GM23248 (cell line): ENCODE data around the gene SNX4. TPM values are rescaled to one million over a fixed set of nuclear protein-coding genes. Genes with fewer than 3 reads are reported as not detected.
A peak's percentile ranks its signal among the peaks of the same experiment; 100 is the strongest.

Source experiments
- DNase-seq: peaks from one replicate; pipeline ENCODE4 v3.0.0-alpha.2; 2015
- H2AFZ ChIP-seq: fragments of 200-600 bp; sonication (generic); 2 replicates; pipeline ENCODE4 v1.6.1; 2016; ENCODE audit warnings: antibody characterized with exemption
- H3F3A ChIP-seq: fragments of 200-600 bp; sonication (generic); 2 replicates; pipeline ENCODE4 v1.6.1; 2016; ENCODE audit warnings: mild to moderate bottlenecking, antibody characterized with exemption, mixed run types; ENCODE audit not compliant: insufficient read depth
- H3K27ac ChIP-seq: fragments of 200-600 bp; sonication (generic); 2 replicates; pipeline ENCODE4 v1.5.1; 2016; ENCODE audit warnings: mild to moderate bottlenecking
- H3K27me3 ChIP-seq: fragments of 200-600 bp; sonication (generic); replicated peaks from 2 replicates; pipeline ENCODE4 v1.6.1; 2016; ENCODE audit warnings: mild to moderate bottlenecking; ENCODE audit not compliant: insufficient read depth
- H3K36me3 ChIP-seq: fragments of 200-600 bp; sonication (generic); 2 replicates; pipeline ENCODE4 v1.6.1; 2016; ENCODE audit warnings: low read depth, mild to moderate bottlenecking
- H3K4me1 ChIP-seq: fragments of 200-600 bp; sonication (generic); 2 replicates; pipeline ENCODE4 v1.6.1; 2016; ENCODE audit warnings: mild to moderate bottlenecking; ENCODE audit not compliant: insufficient read depth
- H3K4me2 ChIP-seq: fragments of 200-600 bp; sonication (generic); one replicate; pipeline ENCODE4 v1.6.1; 2016; ENCODE audit warnings: mild to moderate bottlenecking; ENCODE audit not compliant: unreplicated experiment
- H3K4me3 ChIP-seq: fragments of 200-600 bp; sonication (generic); 2 replicates; pipeline ENCODE4 v1.5.1; 2016; ENCODE audit warnings: mild to moderate bottlenecking
- H3K79me2 ChIP-seq: fragments of 200-600 bp; sonication (generic); 2 replicates; pipeline ENCODE4 v1.6.1; 2016; ENCODE audit warnings: mild to moderate bottlenecking; ENCODE audit not compliant: insufficient read depth
- H3K9ac ChIP-seq: fragments of 200-600 bp; sonication (generic); 2 replicates; pipeline ENCODE4 v1.6.1; 2016; ENCODE audit warnings: mild to moderate bottlenecking
- H3K9me2 ChIP-seq: fragments of 200-600 bp; sonication (generic); 2 replicates; pipeline ENCODE4 v1.6.1; 2016; ENCODE audit warnings: mixed run types, mild to moderate bottlenecking, moderate library complexity; ENCODE audit not compliant: insufficient read depth
- H3K9me3 ChIP-seq: fragments of 200-600 bp; sonication (generic); one replicate; pipeline ENCODE4 v1.6.1; 2017; ENCODE audit warnings: low read depth
- H4K20me1 ChIP-seq: fragments of 200-600 bp; sonication (generic); 2 replicates; pipeline ENCODE4 v1.6.0; 2016; ENCODE audit not compliant: insufficient read depth
- EZH2 ChIP-seq: fragments of 200-600 bp; sonication (generic); IDR thresholded peaks from 2 replicates; pipeline ENCODE4 v1.6.1; 2018; ENCODE audit warnings: antibody characterized with exemption, mild to moderate bottlenecking; ENCODE audit not compliant: insufficient read depth, poor library complexity, severe bottlenecking
- EZH2phosphoT487 ChIP-seq: fragments of 200-600 bp; sonication (generic); IDR thresholded peaks from 2 replicates; pipeline ENCODE4 v1.6.1; 2018; ENCODE audit warnings: antibody characterized with exemption, moderate library complexity, mild to moderate bottlenecking, low read depth; ENCODE audit not compliant: insufficient read depth
- WGBS, 2 experiments: methylation state at CpG; one replicate each; pipeline ENCODE4 v1.1.6; 2015 to 2017; ENCODE audit warnings: low lambda C conversion rate in 2 of 2, low coverage in 1 of 2; ENCODE audit errors: missing lambda C conversion rate in 2 of 2; 5-methylcytosine and 5-hydroxymethylcytosine counted together
- in situ Hi-C: fragments of 300-500 bp; cut with MboI; formaldehyde crosslinking; loops from 2 replicates; pipeline ENCODE4 v1.15.0; 2020
- polyA plus RNA-seq: library from polyadenylated mRNA; unstranded; fragments of >200 nt; fragmentation: Nextera tagmentation; extraction: Ambion mirVana; gene quantifications from 2 replicates; pipeline ENCODE4 v1.2.1, GENCODE V29; 2016
- total RNA-seq: library from RNA; depleted of rRNA; stranded (reverse); fragments of >200 nt; shearing (Covaris generic); gene quantifications from 2 replicates; pipeline ENCODE4 v1.2.3, GENCODE V29; 2014

Gene SNX4
- total and polyA plus RNA-seq, 2 experiments from 2014 or later: 27.6 to 28.4 TPM

- Histone ChIP-seq H3K27me3 (no peaks in the 10 kb centered on the region), H3K9ac (no peak overlapping the region), H3K9me3 (no peaks in the 10 kb centered on the region), H3K36me3 (no peaks in the 10 kb centered on the region), H3K9me2 (no peaks in the 10 kb centered on the region), H3K4me3 (no peak overlapping the region), H3K79me2 (no peaks in the 10 kb centered on the region), H4K20me1 (no peaks in the 10 kb centered on the region), H3K27ac (no peak overlapping the region), H2AFZ (no peak overlapping the region), H3F3A (0 out of 2 replicates have a peak, but pooled peaks cover 7% of the 10 kb centered on the region), H3K4me1 (peaks cover 17% of the 10 kb centered on the region), H3K4me2 (no peak overlapping the region)
- WGBS, 2 experiments: 85 to 87% methylated on average over 6 of the region's 6 CpGs
- TF ChIP-seq EZH2phosphoT487 (no peak), EZH2 (no peak)
- no peak for DNase-seq
- in situ Hi-C loops: loop anchor here (10.0 kb wide), 1 partner anchor 498 kb away; the partner anchor contains the start of gene MUC13
These were observed 86.9 kb downstream of the SNX4 start for GRCh38 chr3:125433091-125433534.

- Histone ChIP-seq H3K4me1 (peaks cover 17% of the 10 kb centered on the region), H3K79me2 (no peaks in the 10 kb centered on the region), H3K27me3 (no peaks in the 10 kb centered on the region), H3K9ac (no peak overlapping the region), H3K27ac (peak overlapping the region; percentile 51), H3K4me2 (peak overlapping the region; percentile 16), H2AFZ (no peak overlapping the region), H3K36me3 (no peaks in the 10 kb centered on the region), H3K4me3 (no peak overlapping the region), H3F3A (0 out of 2 replicates have a peak, but pooled peaks cover 7% of the 10 kb centered on the region), H3K9me3 (no peaks in the 10 kb centered on the region), H3K9me2 (no peaks in the 10 kb centered on the region), H4K20me1 (no peaks in the 10 kb centered on the region)
- peak; percentile 44 for DNase-seq
- in situ Hi-C loops: loop anchor here (10.0 kb wide), 1 partner anchor 497 kb away; the partner anchor contains the start of gene MUC13
- WGBS, 2 experiments: 85 to 87% methylated on average over 5 of the region's 5 CpGs
- TF ChIP-seq EZH2phosphoT487: no peak
- no peak for TF ChIP-seq EZH2
These were observed 87.9 kb downstream of the SNX4 start for GRCh38 chr3:125431912-125432790.

- Histone ChIP-seq H3K9me2 (no peaks in the 10 kb centered on the region), H3K9me3 (no peaks in the 10 kb centered on the region), H3K4me1 (peaks cover 17% of the 10 kb centered on the region), H3K4me3 (no peak overlapping the region), H3F3A (0 out of 2 replicates have a peak, but pooled peaks cover 7% of the 10 kb centered on the region), H3K9ac (no peak overlapping the region), H3K36me3 (no peaks in the 10 kb centered on the region), H3K4me2 (peak overlapping the region; percentile 16), H4K20me1 (no peaks in the 10 kb centered on the region), H3K27me3 (no peaks in the 10 kb centered on the region), H3K79me2 (no peaks in the 10 kb centered on the region), H3K27ac (peak overlapping the region; percentile 51), H2AFZ (no peak overlapping the region)
- TF ChIP-seq EZH2: no peak
- no peak for TF ChIP-seq EZH2phosphoT487
- peak; percentile 61 for DNase-seq
- in situ Hi-C loops: loop anchor here (10.0 kb wide), 1 partner anchor 497 kb away; the partner anchor contains the start of gene MUC13
- WGBS, 2 experiments: 87 to 88% methylated on average over 2 of the region's 2 CpGs
These were observed 88.6 kb downstream of the SNX4 start for GRCh38 chr3:125431391-125431790.

GRCh38 chr3:125428216-125428830 is 91.7 kb downstream of the SNX4 start:
- H3F3A ChIP-seq: 0 out of 2 replicates have a peak, but pooled peaks cover 7% of the 10 kb centered on the region
- H3K9me3 ChIP-seq: no peaks in the 10 kb centered on the region
- no peaks in the 10 kb centered on the region for H3K79me2 ChIP-seq
- no peaks in the 10 kb centered on the region for H3K9me2 ChIP-seq
- 25 to 26% methylated on average over 7 of the region's 7 CpGs for WGBS, 2 experiments
- no peak for DNase-seq
- no peak overlapping the region for H2AFZ ChIP-seq
- H3K4me2 ChIP-seq: no peak overlapping the region
- TF ChIP-seq EZH2: no peak
- no peak for TF ChIP-seq EZH2phosphoT487
- no peak overlapping the region for H3K9ac ChIP-seq
- no peak overlapping the region for H3K4me3 ChIP-seq
- H3K4me1 ChIP-seq: peaks cover 17% of the 10 kb centered on the region
- no peak overlapping the region for H3K27ac ChIP-seq
- H4K20me1 ChIP-seq: no peaks in the 10 kb centered on the region
- in situ Hi-C loops: no loop called here
- H3K36me3 ChIP-seq: no peaks in the 10 kb centered on the region
- H3K27me3 ChIP-seq: no peaks in the 10 kb centered on the region
